Thyroid gland (tissue), 4 donors: ENCODE measurements around the gene PEDS1. TPM values are rescaled to one million over a fixed set of nuclear protein-coding genes. Genes with fewer than 3 reads are reported as not detected.

Experiments used
- DNase-seq, 2 donors: peaks; one replicate each; pipeline ENCODE4 v3.0.0-alpha.2; 2019
- H3K27ac ChIP-seq, 3 donors: fragments of 200-600 bp; sonication (generic); 1 replicate in 2 of 3; 2 replicates in 1 of 3; pipeline ENCODE4 v1.5.1; 2016 to 2019; ENCODE audit warnings: mild to moderate bottlenecking in 1 of 3, moderate library complexity in 1 of 3
- H3K27me3 ChIP-seq: fragments of 200-600 bp; sonication (generic); one replicate; pipeline ENCODE4 v1.5.1; 2019
- H3K36me3 ChIP-seq, 2 donors: fragments of 200-600 bp; sonication (generic); one replicate each; pipeline ENCODE4 v1.5.1; 2016 to 2019
- H3K4me1 ChIP-seq, 2 donors: fragments of 200-600 bp; sonication (generic); one replicate each; pipeline ENCODE4 v1.5.1; 2017 to 2019
- H3K4me3 ChIP-seq, 3 donors: fragments of 200-600 bp; sonication (generic); replicated peaks in 1 of 3; 1 replicate in 2 of 3; 2 replicates in 1 of 3; pipeline ENCODE4 v1.5.1; 2016; ENCODE audit warnings: mild to moderate bottlenecking in 1 of 3
- H3K9me3 ChIP-seq: fragments of 200-600 bp; sonication (generic); one replicate; pipeline ENCODE4 v1.5.1; 2017
- POLR2A ChIP-seq, 2 donors: fragments of 450-650 bp; IDR thresholded peaks; one replicate each; pipeline ENCODE4 v1.6.1; 2017; ENCODE audit warnings: antibody characterized with exemption in 2 of 2, mild to moderate bottlenecking in 2 of 2, moderate library complexity in 1 of 2
- WGBS, 2 donors: methylation state at CpG; one replicate each; pipeline ENCODE4 v1.1.5; 2017; 5-methylcytosine and 5-hydroxymethylcytosine counted together
- intact Hi-C: fragments of 100-400 bp; cut with DNase I; formaldehyde crosslinking; loops from one replicate; pipeline ENCODE4 v1.15.1; 2023
- total RNA-seq, 4 donors: library from RNA; depleted of rRNA; stranded (reverse); fragments of >200 nt; gene quantifications; one replicate each; pipeline ENCODE4 v1.2.3, GENCODE V29; 2016
- TF ChIP-seq, protein P1 (sequence below), 6 experiments: fragments of 200-600 bp in 3 of 6; fragments of 450-650 bp in 3 of 6; sonication (generic) in 3 of 6; IDR thresholded peaks; one replicate each; pipeline ENCODE4 v1.5.1; 2016 to 2019; ENCODE audit warnings: antibody characterized with exemption in 6 of 6, mild to moderate bottlenecking in 2 of 6, inconsistent platforms in 1 of 6, moderate library complexity in 1 of 6

The PEDS1 gene
- total RNA-seq, 4 donors from 2014 or later: 15.8 to 22.7 (median 19.7) TPM

DNA sequence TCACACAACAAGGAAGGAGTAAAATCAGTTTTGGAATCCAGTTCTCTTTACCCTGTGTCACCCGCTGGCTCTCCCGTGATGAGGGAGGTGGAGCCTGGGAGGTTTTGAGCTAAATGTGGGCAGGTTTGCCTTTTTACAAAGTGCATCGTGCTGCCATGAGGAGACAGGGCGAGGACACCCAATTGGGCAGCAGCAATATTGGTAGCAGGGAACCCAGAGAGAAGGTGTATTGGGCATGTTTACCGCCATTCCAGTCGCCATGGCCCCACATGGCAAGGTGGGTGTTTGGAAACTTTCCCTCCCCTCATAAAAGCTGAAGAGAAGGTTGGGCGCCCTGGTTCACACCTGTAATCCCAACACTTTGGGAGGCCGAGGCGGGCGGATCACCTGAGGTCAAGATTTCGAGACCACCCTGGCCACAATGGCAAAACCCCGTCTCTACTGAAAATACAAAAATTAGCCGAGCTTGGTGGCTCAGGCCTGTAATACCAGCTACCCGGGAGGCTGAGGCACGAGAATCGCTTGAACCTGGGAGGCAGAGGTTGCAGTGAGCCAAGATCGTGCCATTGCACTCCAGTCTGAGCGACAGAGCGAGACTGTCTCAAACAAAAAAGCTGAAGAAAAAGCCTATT, 37.0 kb downstream of the PEDS1 start:
- H3K36me3 ChIP-seq: no peaks in the 10 kb centered on the region
- intact Hi-C loops: no loop called here
- H3K4me3 ChIP-seq: no peak overlapping the region
- DNase-seq: no peak
- H3K4me1 ChIP-seq: peaks cover 38 to 44% of the 10 kb centered on the region in 2 donors
- H3K27me3 ChIP-seq: no peaks in the 10 kb centered on the region
- H3K27ac ChIP-seq: peak overlapping the region in 2 of 3 donors; percentile 62 to 66
- H3K9me3 ChIP-seq: no peaks in the 10 kb centered on the region
- TF ChIP-seq, protein P1, sequence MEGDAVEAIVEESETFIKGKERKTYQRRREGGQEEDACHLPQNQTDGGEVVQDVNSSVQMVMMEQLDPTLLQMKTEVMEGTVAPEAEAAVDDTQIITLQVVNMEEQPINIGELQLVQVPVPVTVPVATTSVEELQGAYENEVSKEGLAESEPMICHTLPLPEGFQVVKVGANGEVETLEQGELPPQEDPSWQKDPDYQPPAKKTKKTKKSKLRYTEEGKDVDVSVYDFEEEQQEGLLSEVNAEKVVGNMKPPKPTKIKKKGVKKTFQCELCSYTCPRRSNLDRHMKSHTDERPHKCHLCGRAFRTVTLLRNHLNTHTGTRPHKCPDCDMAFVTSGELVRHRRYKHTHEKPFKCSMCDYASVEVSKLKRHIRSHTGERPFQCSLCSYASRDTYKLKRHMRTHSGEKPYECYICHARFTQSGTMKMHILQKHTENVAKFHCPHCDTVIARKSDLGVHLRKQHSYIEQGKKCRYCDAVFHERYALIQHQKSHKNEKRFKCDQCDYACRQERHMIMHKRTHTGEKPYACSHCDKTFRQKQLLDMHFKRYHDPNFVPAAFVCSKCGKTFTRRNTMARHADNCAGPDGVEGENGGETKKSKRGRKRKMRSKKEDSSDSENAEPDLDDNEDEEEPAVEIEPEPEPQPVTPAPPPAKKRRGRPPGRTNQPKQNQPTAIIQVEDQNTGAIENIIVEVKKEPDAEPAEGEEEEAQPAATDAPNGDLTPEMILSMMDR (IDR thresholded peaks at IDR 0.05): no peak
- 88% methylated on average over 19 of the region's 19 CpGs for WGBS, 2 donors

DNA sequence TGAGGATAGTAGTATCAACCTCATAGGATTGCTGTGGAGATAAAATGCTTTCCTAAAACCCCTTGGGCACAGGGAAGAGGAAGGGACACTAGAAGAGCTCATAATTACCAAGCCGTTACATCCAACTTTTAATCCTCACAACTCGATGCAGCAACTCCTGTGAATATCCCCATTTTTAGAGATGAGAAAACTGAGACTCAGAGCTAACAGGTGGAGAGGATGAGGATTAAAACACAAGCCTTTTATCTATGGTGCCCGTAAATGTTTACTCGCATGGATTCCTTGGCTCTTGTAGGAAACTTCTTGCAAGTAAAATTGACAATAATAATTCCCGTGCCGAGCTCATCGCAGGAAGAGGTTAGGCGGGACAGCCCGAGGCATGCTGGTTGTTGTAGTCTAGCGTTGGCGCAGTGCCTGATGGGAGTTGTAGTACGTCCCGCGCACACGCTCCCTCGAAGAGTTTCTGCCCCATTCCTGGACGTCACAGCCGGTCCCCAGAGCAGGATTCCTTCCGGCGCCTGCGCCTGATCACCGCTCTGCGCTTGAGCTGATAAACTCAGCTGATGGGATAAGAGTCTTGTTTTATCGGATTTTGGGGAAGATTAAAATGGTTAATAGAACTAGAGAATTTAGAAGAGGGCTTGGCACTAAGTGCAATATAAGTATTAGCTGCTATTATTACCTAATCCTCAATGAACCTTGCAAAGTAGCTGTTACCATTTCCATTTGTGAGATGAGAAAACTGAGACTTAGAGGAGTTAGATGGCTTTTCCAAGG, 37.7 kb downstream of the PEDS1 start:
- intact Hi-C loops: no loop called here
- no peaks in the 10 kb centered on the region for H3K9me3 ChIP-seq
- H3K27ac ChIP-seq: peak overlapping the region; percentile 7 to 66 (median 62)
- TF ChIP-seq POLR2A (IDR thresholded peaks at IDR 0.05): peak in 1 of 2 donors; percentile 62
- TF ChIP-seq, protein P1 (IDR thresholded peaks at IDR 0.05): no peak
- peak overlapping the region in 2 of 3 donors; percentile 33 to 34 for H3K4me3 ChIP-seq
- no peaks in the 10 kb centered on the region for H3K36me3 ChIP-seq
- DNase-seq: peak; percentile 98 to 99
- H3K4me1 ChIP-seq: peaks cover 40 to 45% of the 10 kb centered on the region in 2 donors
- no peaks in the 10 kb centered on the region for H3K27me3 ChIP-seq
- 0% methylated on average over 24 of the region's 24 CpGs for WGBS, 2 donors

DNA sequence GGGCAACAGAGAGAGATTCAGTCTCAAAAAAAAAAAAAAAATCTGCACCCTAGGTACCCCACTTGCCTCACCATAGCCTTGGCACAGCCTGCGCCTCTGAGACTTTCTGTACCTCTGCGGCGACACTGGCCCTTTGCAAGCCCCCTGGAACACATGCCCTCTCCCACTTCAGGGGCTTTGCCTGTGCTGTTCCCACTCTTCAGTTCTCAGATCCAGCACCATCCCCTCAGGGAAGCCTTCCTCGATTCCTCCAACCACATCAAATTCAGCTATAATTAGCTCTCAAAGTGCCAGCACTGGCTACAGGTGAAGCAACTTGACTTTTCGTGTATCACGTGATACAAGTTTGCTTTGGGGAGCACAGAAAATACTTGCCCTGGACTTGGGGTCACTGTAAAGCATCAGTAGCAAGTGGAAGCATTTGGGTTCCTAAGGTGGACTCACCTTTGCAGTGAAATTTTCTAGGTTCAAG, 38.4 kb downstream of the PEDS1 start:
- peak overlapping the region in 1 of 3 donors; percentile 34 for H3K4me3 ChIP-seq
- peaks cover 41 to 46% of the 10 kb centered on the region in 2 donors for H3K4me1 ChIP-seq
- DNase-seq: no peak
- no peaks in the 10 kb centered on the region for H3K36me3 ChIP-seq
- intact Hi-C loops: no loop called here
- TF ChIP-seq POLR2A (IDR thresholded peaks at IDR 0.05): no peak
- TF ChIP-seq, protein P1 (IDR thresholded peaks at IDR 0.05): no peak
- H3K27me3 ChIP-seq: no peaks in the 10 kb centered on the region
- 53 to 55% methylated on average over 6 of the region's 6 CpGs for WGBS, 2 donors
- H3K9me3 ChIP-seq: no peaks in the 10 kb centered on the region
- peak overlapping the region in 2 of 3 donors; percentile 61 to 66 for H3K27ac ChIP-seq

DNA sequence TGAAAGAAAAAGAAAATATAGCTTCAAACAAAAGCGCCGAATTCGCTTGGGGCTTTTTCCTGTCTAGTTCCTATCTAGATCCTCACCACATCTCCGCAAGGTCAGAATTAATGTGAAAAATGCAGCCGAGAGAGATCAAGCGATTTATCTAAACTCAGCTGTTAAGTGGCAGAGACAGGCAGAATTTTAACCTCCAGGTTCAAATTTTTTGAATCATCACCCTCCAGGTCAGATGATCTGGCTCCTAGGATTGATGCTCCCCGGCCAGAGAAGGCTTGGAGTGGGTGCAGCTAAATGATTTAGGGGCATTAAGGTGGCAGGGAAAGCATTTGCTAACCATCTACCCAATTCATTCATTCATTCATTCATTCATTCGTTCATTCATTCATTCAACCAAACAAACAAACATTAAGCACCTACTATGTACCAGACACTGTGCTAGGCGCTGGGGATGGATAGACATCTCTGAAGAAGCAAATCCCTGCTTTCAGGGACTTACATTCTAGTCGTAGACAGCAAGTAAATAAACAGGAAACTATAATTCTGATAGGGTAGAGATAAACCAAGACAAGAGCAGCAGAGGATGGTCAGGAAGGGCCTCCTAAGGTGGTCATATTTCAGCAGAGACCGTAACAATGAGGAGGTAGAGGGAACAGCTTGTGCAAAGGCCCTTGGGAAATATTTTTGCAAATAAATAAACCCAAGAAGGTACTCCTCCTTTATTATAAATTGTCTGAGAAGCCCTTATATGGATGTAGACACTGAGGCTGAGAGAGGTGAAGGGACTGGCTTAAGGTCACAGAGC, 39.9 kb downstream of the PEDS1 start:
- Histone ChIP-seq H3K27me3 (no peaks in the 10 kb centered on the region), H3K9me3 (no peaks in the 10 kb centered on the region), H3K4me3 (peak overlapping the region in 2 of 3 donors; percentile 84 to 99), H3K27ac (peak overlapping the region; percentile 78 to 99 (median 97)), H3K4me1 (peaks cover 45 to 57% of the 10 kb centered on the region in 2 donors), H3K36me3 (no peaks in the 10 kb centered on the region)
- no peak for TF ChIP-seq POLR2A (IDR thresholded peaks at IDR 0.05)
- TF ChIP-seq, protein P1 (IDR thresholded peaks at IDR 0.05): no peak
- DNase-seq: no peak
- intact Hi-C loops: no loop called here
- WGBS, 2 donors: 19 to 22% methylated on average over 11 of the region's 11 CpGs
